ENCODE data around the gene HILPDA. TPM values are rescaled to one million over a fixed set of nuclear protein-coding genes. Genes with fewer than 3 reads are reported as not detected.

Gene HILPDA
- total and polyA plus RNA-seq, 9 of the 15 experiments (the other 6 are each of a cell fraction or from before 2014, with no cell fraction given): 8.3 to 71.8 (median 23.5) TPM

GRCh38 chr7:128452552-128452951 lies 3.1 kb upstream of the HILPDA start (continued):
- TF ChIP-seq RREB1 (CRISPR knock-in tag; IDR thresholded peaks at IDR 0.05) (no peak), CBX5 (IDR thresholded peaks at IDR 0.05; ENCODE audit: borderline replicate concordance, low read depth) (no peak), ZNF512 (tag; IDR thresholded peaks at IDR 0.05) (peak; percentile 98), ZBTB40 (IDR thresholded peaks at IDR 0.05) (peak; percentile 23; the same call in 1 of the 2 replicates), ZBTB40 (CRISPR knock-in tag; IDR thresholded peaks at IDR 0.05) (no peak), RNF219 (CRISPR knock-in tag; IDR thresholded peaks at IDR 0.05) (no peak), SMARCC2 (IDR thresholded peaks at IDR 0.05; ENCODE audit: low read depth) (no peak), SMARCA5 (IDR thresholded peaks at IDR 0.05) (0 out of 2 replicates have a peak, but pooled peaks have one; percentile 33)

Data from K562 (cell line).